NB4 (cell line): ENCODE results near the gene HSPBP1.

ENCODE experiments used
- POLR2A ChIP-seq: IDR thresholded peaks from 2 replicates; pipeline ENCODE4 v1.6.1; 2011; ENCODE audit warnings: mild to moderate bottlenecking; ENCODE audit not compliant: insufficient read length; ENCODE audit errors: extremely low read depth
- TF ChIP-seq, protein P1 (sequence below): IDR thresholded peaks from one replicate; pipeline ENCODE4 v1.5.1; 2012; ENCODE audit warnings: low read depth, low read length

DNA sequence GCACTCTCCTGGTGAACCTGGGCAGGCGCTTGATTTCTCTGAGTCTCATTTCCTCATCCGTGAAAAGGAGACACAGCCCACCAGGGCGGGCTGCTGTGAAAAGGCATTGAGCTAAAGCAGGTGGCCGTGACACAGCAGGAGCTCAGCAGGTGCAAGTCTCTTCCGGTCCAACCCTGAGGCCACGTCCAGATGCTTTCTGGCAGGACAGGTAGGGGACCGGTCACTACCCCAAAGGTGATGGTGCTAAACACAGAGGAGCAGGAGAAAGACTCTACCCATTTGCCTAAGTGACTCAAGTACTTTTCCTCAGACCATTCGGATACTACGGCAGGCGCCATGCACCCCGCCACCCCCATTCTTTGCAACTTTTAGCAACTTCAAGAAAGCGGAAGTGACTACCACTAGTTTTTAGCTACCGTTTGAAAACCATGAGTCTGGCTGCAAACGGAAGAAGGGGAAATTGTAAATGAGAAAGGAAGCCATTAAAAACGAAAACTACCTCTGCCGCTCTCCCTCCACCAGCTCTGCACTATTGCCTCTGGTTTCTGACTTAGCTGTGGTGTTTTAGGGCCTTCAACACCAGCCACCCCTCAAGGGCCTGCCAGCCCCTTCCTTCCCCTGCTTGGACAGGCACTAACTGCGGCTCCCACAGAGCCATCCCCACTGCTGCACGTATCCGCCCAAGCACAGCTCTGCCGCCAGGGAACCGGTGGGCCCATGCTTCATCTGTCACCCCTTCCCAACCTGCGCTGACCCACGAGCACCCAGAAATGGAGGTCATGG is 25.9 kb downstream of the HSPBP1 start:
- peak; percentile 31 for TF ChIP-seq POLR2A
- TF ChIP-seq, protein P1, sequence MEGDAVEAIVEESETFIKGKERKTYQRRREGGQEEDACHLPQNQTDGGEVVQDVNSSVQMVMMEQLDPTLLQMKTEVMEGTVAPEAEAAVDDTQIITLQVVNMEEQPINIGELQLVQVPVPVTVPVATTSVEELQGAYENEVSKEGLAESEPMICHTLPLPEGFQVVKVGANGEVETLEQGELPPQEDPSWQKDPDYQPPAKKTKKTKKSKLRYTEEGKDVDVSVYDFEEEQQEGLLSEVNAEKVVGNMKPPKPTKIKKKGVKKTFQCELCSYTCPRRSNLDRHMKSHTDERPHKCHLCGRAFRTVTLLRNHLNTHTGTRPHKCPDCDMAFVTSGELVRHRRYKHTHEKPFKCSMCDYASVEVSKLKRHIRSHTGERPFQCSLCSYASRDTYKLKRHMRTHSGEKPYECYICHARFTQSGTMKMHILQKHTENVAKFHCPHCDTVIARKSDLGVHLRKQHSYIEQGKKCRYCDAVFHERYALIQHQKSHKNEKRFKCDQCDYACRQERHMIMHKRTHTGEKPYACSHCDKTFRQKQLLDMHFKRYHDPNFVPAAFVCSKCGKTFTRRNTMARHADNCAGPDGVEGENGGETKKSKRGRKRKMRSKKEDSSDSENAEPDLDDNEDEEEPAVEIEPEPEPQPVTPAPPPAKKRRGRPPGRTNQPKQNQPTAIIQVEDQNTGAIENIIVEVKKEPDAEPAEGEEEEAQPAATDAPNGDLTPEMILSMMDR: no peak
